Esophagus squamous epithelium (tissue), 5 donors: ENCODE results near the gene ZNF579. TPM values are rescaled to one million over a fixed set of nuclear protein-coding genes. Genes with fewer than 3 reads are reported as not detected.

Source experiments
- DNase-seq: peaks from one replicate; lab custom pipeline; 2025; lab: John Stamatoyannopoulos, UW
- H3K27ac ChIP-seq, 4 donors: fragments of 200-600 bp; sonication (generic); one replicate each; pipeline ENCODE4 v1.5.1; 2016 to 2019; ENCODE audit warnings: mild to moderate bottlenecking in 1 of 4
- H3K27me3 ChIP-seq, 4 donors: fragments of 200-600 bp; sonication (generic); 1 replicate in 3 of 4; 2 replicates in 1 of 4; pipeline versions ENCODE4 v1.5.1 to v1.6.0; 2017 to 2021; ENCODE audit warnings: antibody characterized with exemption in 1 of 4
- H3K36me3 ChIP-seq, 3 donors: fragments of 200-600 bp; sonication (generic); one replicate each; pipeline ENCODE4 v1.5.1; 2016 to 2019
- H3K4me1 ChIP-seq, 3 donors: fragments of 200-600 bp; sonication (generic); one replicate each; pipeline ENCODE4 v1.5.1; 2017 to 2019
- H3K4me3 ChIP-seq, 4 donors: fragments of 200-600 bp; sonication (generic); 1 replicate in 3 of 4; 2 replicates in 1 of 4; pipeline ENCODE4 v1.5.1; 2016 to 2019; ENCODE audit warnings: mild to moderate bottlenecking in 2 of 4, moderate library complexity in 1 of 4
- H3K9me3 ChIP-seq, 3 donors: fragments of 200-600 bp; sonication (generic); one replicate each; pipeline ENCODE4 v1.5.1; 2016 to 2019
- POLR2A ChIP-seq, 4 donors: fragments of 450-650 bp; IDR thresholded peaks; one replicate each; pipeline ENCODE4 v1.6.1; 2017; ENCODE audit warnings: antibody characterized with exemption in 4 of 4, mild to moderate bottlenecking in 4 of 4, moderate library complexity in 3 of 4
- WGBS, 2 donors: methylation state at CpG; one replicate each; pipeline ENCODE4 v1.1.5; 2018; 5-methylcytosine and 5-hydroxymethylcytosine counted together
- intact Hi-C: fragments of 100-400 bp; cut with DNase I; formaldehyde crosslinking; loops from one replicate; pipeline ENCODE4 v1.15.0; 2022
- total RNA-seq, 4 donors: library from RNA; depleted of rRNA; stranded (reverse); fragments of >200 nt; gene quantifications; one replicate each; pipeline ENCODE4 v1.1.0, GENCODE V29; 2016
- TF ChIP-seq, protein P1 (sequence below), 6 experiments: fragments of 450-650 bp in 4 of 6; fragments of 200-600 bp in 2 of 6; sonication (generic) in 2 of 6; IDR thresholded peaks; one replicate each; pipeline ENCODE4 v1.5.1; 2016 to 2019; ENCODE audit warnings: antibody characterized with exemption in 6 of 6, mild to moderate bottlenecking in 4 of 6, moderate library complexity in 4 of 6
- donor health status: DM: yes; HTN: yes; CAD: no.

ZNF579 gene
- total RNA-seq, 4 donors from 2014 or later: 0.75 to 3.0 (median 2.2) TPM

DNA sequence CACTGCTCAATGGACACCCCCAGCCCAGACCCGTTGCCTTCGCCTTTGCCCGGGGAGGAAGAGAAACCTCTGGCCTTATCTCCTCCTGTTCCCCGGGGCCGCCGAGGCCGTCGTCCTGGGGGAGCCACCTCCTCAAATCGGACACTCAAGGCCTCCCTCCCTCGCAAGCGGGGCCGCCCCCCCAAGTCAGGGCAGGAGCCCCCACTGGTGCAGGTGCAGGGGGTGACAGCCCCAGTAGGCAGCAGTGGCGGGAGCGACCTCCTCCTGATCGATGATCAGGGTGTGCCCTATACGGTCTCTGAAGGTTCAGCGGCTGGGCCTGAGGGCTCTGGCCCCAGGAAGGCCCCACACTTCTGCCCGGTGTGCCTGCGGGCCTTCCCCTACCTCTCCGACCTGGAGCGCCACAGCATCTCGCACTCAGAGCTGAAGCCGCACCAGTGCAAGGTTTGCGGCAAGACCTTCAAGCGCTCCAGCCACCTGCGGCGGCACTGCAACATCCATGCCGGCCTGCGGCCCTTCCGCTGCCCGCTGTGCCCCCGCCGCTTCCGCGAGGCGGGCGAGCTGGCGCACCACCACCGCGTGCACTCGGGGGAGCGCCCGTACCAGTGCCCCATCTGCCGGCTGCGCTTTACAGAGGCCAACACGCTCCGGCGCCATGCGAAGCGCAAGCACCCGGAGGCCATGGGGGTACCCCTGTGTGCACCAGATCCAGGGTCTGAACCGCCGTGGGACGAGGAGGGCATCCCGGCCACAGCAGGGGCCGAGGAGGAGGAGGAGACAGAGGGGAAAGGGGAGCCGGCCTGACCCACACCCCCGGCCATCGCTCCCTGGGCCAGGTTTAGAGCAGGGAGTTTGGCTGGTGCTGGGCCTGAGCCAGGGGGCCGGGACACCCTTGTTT lies 21.7 kb upstream of the ZNF579 start:
- Histone ChIP-seq H3K9me3 (no peaks in the 10 kb centered on the region), H3K36me3 (peaks cover 0 to 24% (median 7%) of the 10 kb centered on the region in 3 donors), H3K27me3 (no peaks in the 10 kb centered on the region), H3K4me1 (peaks cover 32 to 79% (median 40%) of the 10 kb centered on the region in 3 donors), H3K4me3 (no peak overlapping the region), H3K27ac (peak overlapping the region; percentile 96 to 99 (median 98))
- intact Hi-C loops: no loop called here
- WGBS, 2 donors: 93 to 94% methylated on average over 6 of the region's 60 CpGs
- TF ChIP-seq, protein P1, sequence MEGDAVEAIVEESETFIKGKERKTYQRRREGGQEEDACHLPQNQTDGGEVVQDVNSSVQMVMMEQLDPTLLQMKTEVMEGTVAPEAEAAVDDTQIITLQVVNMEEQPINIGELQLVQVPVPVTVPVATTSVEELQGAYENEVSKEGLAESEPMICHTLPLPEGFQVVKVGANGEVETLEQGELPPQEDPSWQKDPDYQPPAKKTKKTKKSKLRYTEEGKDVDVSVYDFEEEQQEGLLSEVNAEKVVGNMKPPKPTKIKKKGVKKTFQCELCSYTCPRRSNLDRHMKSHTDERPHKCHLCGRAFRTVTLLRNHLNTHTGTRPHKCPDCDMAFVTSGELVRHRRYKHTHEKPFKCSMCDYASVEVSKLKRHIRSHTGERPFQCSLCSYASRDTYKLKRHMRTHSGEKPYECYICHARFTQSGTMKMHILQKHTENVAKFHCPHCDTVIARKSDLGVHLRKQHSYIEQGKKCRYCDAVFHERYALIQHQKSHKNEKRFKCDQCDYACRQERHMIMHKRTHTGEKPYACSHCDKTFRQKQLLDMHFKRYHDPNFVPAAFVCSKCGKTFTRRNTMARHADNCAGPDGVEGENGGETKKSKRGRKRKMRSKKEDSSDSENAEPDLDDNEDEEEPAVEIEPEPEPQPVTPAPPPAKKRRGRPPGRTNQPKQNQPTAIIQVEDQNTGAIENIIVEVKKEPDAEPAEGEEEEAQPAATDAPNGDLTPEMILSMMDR (IDR thresholded peaks at IDR 0.05): no peak
- TF ChIP-seq POLR2A (IDR thresholded peaks at IDR 0.05): no peak
- no peak for DNase-seq

DNA sequence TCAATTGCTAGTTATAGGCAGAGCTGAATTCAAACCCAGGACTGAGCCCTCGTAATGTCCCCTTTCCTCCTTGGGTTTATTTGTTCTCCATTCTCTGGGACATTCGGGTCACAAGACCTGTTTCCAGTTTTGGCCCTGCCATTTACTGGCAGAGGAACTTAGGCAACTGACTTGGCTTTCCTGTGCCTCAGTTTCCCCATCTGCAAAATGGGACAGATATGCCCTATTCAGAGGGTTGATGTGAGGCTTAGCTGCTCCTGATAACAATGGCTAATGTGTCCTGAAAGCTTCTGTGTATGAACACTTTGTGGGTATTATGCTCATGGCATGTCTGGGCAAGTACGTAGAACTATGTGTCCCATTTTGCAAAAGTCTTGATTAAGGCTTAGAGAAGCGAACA lies 20.4 kb upstream of the ZNF579 start:
- WGBS, 2 donors: 32 to 34% methylated on average over 4 of the region's 4 CpGs

DNA sequence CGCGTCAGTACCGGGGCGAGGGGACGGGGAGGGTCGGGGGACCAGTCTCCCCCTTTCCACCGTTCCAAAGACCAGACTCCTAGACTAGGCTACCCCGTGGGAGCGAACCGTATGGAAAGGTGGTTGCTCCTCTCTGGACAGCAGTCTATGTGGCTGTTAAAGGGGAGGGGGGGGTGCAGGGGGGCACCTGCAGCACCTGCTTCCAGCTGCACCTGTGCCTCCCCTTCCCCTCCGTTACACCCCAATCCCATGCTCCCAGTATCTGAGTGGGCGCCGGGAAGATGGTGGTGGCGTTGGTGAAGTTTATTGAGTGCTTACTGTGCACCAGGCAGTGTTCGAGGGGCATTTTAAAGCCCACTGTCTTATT lies 20.0 kb upstream of the ZNF579 start:
- Histone ChIP-seq H3K4me3 (peak overlapping the region; percentile 81 to 85 (median 84)), H3K27me3 (no peaks in the 10 kb centered on the region), H3K36me3 (peaks cover 0 to 34% (median 7%) of the 10 kb centered on the region in 3 donors), H3K9me3 (no peaks in the 10 kb centered on the region), H3K4me1 (peaks cover 26 to 62% (median 28%) of the 10 kb centered on the region in 3 donors), H3K27ac (peak overlapping the region; percentile 96 to 99 (median 98))
- no peak for TF ChIP-seq POLR2A (IDR thresholded peaks at IDR 0.05)
- TF ChIP-seq, protein P1 (IDR thresholded peaks at IDR 0.05): no peak
- WGBS, 2 donors: 3 to 9% methylated on average over 5 of the region's 15 CpGs
- no peak for DNase-seq
- intact Hi-C loops: no loop called here

More for the DNA sequence above, 20.4 kb upstream of the ZNF579 start:
- H3K36me3 ChIP-seq: peaks cover 0 to 30% (median 7%) of the 10 kb centered on the region in 3 donors
- no peaks in the 10 kb centered on the region for H3K9me3 ChIP-seq
- intact Hi-C loops: no loop called here
- H3K27me3 ChIP-seq: no peaks in the 10 kb centered on the region
- peak overlapping the region; percentile 81 to 85 (median 84) for H3K4me3 ChIP-seq
- peak overlapping the region; percentile 96 to 99 (median 98) for H3K27ac ChIP-seq
- TF ChIP-seq, protein P1 (IDR thresholded peaks at IDR 0.05): no peak
- TF ChIP-seq POLR2A (IDR thresholded peaks at IDR 0.05): peak in 1 of 4 donors; percentile 36
- peaks cover 26 to 66% (median 28%) of the 10 kb centered on the region in 3 donors for H3K4me1 ChIP-seq
- DNase-seq: no peak

DNA sequence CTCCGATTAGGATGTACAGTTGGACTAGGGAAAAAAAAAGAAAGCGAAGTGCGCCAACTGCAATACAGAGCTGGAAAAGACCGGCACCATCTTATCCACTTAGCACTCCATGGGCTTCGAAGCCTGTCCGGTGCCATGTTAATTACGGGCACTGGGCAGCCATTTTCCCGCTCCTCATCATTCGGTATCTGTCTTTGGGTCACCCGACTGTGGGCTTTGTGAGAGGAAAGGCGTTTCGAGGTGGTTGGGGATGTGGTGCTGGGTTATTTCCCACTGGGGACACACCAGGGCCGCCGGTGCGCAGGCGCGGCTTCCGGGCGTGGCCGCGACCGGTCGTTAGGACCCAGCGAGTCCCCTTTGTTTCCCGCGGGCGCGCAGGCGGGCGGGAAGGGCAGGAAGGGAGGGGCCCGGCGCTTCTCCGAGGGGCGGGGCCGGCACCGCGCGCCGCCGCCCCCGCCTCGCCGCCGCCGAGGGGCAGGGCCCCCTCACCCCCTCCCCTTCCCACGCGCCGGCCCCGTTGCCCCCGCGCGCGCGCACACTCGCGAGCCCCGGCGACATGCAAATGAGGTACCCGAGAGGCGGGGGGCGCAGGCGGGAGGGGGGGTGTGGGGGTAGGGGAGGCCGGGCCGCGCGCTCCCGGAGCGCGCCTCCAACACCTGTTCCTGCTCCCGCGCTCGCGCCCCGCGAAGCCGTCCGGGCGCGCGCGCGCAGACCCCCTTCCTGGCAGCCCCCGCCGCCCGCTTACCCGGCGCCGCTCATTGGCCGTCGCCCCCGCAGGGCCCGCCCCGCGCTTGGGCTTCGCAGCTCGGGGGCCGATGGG lies 19.4 kb upstream of the ZNF579 start, which contains the start of gene ZNF524:
TSS of gene ZNF524 (plus strand) at position 447 of the 820 bp plus-strand sequence. CDS start 1,825 bp downstream, outside the sequence.
- H3K27ac ChIP-seq: peak within 1 kb of the TSS; percentile 96 to 99 (median 98)
- WGBS, 2 donors: 0% methylated on average over 10 to 12 of the region's 97 CpGs
- H3K9me3 ChIP-seq: no peaks in the 10 kb centered on the region
- H3K36me3 ChIP-seq: peaks cover 0 to 40% (median 7%) of the 10 kb centered on the region in 3 donors
- H3K4me3 ChIP-seq: peak within 1 kb of the TSS; percentile 81 to 85 (median 84)
- TF ChIP-seq POLR2A (IDR thresholded peaks at IDR 0.05): no peak
- TF ChIP-seq, protein P1 (IDR thresholded peaks at IDR 0.05): peak in 1 of 6 experiments; percentile 8
- H3K4me1 ChIP-seq: peaks cover 25 to 60% (median 28%) of the 10 kb centered on the region in 3 donors
- DNase-seq: peak; percentile 72
- intact Hi-C loops: no loop called here
- no peaks in the 10 kb centered on the region for H3K27me3 ChIP-seq
